NCI-H524 (cell line): ENCODE data around the gene MKLN1.

Experiments used
- DNase-seq, 2 experiments: peaks; one replicate each; lab custom pipeline; 2025; lab: John Stamatoyannopoulos, UW

Gene MKLN1

GRCh38 chr7:131522325-131522930 is 194.8 kb downstream of the MKLN1 start:
- no peak for DNase-seq

GRCh38 chr7:131524115-131524514 is 196.4 kb downstream of the MKLN1 start:
- DNase-seq, result no peak

GRCh38 chr7:131524703-131525102 is 197.0 kb downstream of the MKLN1 start:
- no peak for DNase-seq

- DNase-seq, result no peak
Measured at GRCh38 chr7:131525820-131526219, 198.1 kb downstream of the MKLN1 start.

- no peak for DNase-seq
Measured at GRCh38 chr7:131527456-131527855, 199.8 kb downstream of the MKLN1 start.

- DNase-seq, result no peak
Measured at GRCh38 chr7:131529179-131529578, 201.5 kb downstream of the MKLN1 start.

GRCh38 chr7:131529617-131530016 is 201.9 kb downstream of the MKLN1 start:
- no peak for DNase-seq

GRCh38 chr7:131530137-131530536 is 202.5 kb downstream of the MKLN1 start:
- DNase-seq, result no peak

- DNase-seq, result no peak
Measured at GRCh38 chr7:131532570-131533091, 205.0 kb downstream of the MKLN1 start.

GRCh38 chr7:131533151-131533559 is 205.5 kb downstream of the MKLN1 start:
- DNase-seq, result no peak

GRCh38 chr7:131533566-131534561 is 206.2 kb downstream of the MKLN1 start:
- DNase-seq, result no peak

GRCh38 chr7:131536361-131536849 is 208.7 kb downstream of the MKLN1 start:
- no peak for DNase-seq

GRCh38 chr7:131537571-131537978 is 209.9 kb downstream of the MKLN1 start:
- DNase-seq, result peak; percentile 70 to 80

GRCh38 chr7:131538071-131538812 is 210.6 kb downstream of the MKLN1 start:
- no peak for DNase-seq

GRCh38 chr7:131538813-131539179 is 211.1 kb downstream of the MKLN1 start:
- peak; percentile 71 to 90 for DNase-seq

- DNase-seq, result no peak
Measured at GRCh38 chr7:131540491-131541162, 213.0 kb downstream of the MKLN1 start.

- no peak for DNase-seq
Measured at GRCh38 chr7:131543298-131543697, 215.6 kb downstream of the MKLN1 start.

GRCh38 chr7:131544021-131544420 is 216.3 kb downstream of the MKLN1 start:
- no peak for DNase-seq

GRCh38 chr7:131544449-131545301 is 217.0 kb downstream of the MKLN1 start:
- peak; percentile 17 to 39 for DNase-seq

- no peak for DNase-seq
Measured at GRCh38 chr7:131546126-131546525, 218.4 kb downstream of the MKLN1 start.
